IPS DF 6.9 (cell line): ENCODE measurements around the gene HYI.
A peak's percentile ranks its signal among the peaks of the same experiment; 100 is the strongest.
"Not testable (repeated sequence)": the region's sequence is repeated elsewhere in the genome, so short reads cannot be mapped to it uniquely, and the experiment has no call there.

Source experiments
- DNase-seq: peaks from one replicate; pipeline ENCODE4 v3.0.0-alpha.2; 2013; ENCODE audit warnings: low read depth, low spot score
- H3K27ac ChIP-seq: one replicate; pipeline ENCODE4 v1.5.1; 2013; ENCODE audit warnings: low read length, control low read depth
- H3K27me3 ChIP-seq: 2 replicates; pipeline ENCODE4 v1.6.1; 2013; ENCODE audit warnings: mild to moderate bottlenecking, low read length; ENCODE audit not compliant: control insufficient read depth, insufficient read depth
- H3K36me3 ChIP-seq: 2 replicates; pipeline ENCODE4 v1.6.1; 2013; ENCODE audit warnings: low read length; ENCODE audit not compliant: control insufficient read depth, insufficient read depth
- H3K4me1 ChIP-seq: 2 replicates; pipeline ENCODE4 v1.6.1; 2013; ENCODE audit warnings: low read length; ENCODE audit not compliant: control insufficient read depth, insufficient read depth
- H3K4me3 ChIP-seq: 2 replicates; pipeline ENCODE4 v1.5.1; 2013; ENCODE audit warnings: mild to moderate bottlenecking, low read length
- H3K9me3 ChIP-seq: 2 replicates; pipeline ENCODE4 v1.6.1; 2013; ENCODE audit warnings: low read length, inconsistent platforms; ENCODE audit not compliant: control insufficient read depth, insufficient read depth
- WGBS: extraction: QIAGEN DNeasy Blood & Tissue Kit; methylation state at CpG from one replicate; pipeline ENCODE4 v1.1.7; 2013; ENCODE audit warnings: mixed read lengths, missing lambda C conversion rate; ENCODE audit not compliant: insufficient read length, insufficient coverage; 5-methylcytosine and 5-hydroxymethylcytosine counted together

HYI gene

DNA sequence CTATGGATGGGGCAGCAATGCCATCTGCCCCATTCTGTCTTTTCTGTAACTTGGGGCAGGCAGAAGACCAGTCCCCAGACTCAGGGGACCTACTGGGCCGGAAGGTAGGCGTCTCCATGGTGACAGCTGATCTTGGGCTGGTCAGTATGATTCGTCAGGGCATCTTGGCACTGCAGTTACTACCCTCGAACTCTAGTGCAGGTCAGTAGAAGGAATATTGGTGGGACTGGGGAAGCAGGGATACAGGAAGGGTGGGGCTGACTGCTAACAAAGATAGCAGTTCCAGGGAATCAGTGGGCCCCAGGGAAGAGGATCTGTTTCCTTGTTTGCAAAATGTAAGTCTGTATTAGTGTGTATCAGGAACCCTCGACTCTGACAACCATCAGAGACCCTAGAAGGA, 37.8 kb downstream of the HYI start:
- no CpG with 5 or more reads among the region's 5 CpGs for WGBS
- Histone ChIP-seq H3K27me3 (no peaks in the 10 kb centered on the region), H3K4me3 (no peak overlapping the region), H3K27ac (no peak overlapping the region), H3K4me1 (no peaks in the 10 kb centered on the region), H3K9me3 (no peaks in the 10 kb centered on the region), H3K36me3 (peaks cover 3% of the 10 kb centered on the region)
- no peak for DNase-seq

GRCh38 chr1:43414634-43415223, 39.0 kb downstream of the HYI start:
- H3K27me3 ChIP-seq, result no peaks in the 10 kb centered on the region
- no peaks in the 10 kb centered on the region for H3K4me1 ChIP-seq
- peak; percentile 31 for DNase-seq
- no peak overlapping the region for H3K4me3 ChIP-seq
- no CpG with 5 or more reads among the region's 5 CpGs for WGBS
- H3K9me3 ChIP-seq, result no peaks in the 10 kb centered on the region
- no peaks in the 10 kb centered on the region for H3K36me3 ChIP-seq
- H3K27ac ChIP-seq, result no peak overlapping the region

DNA sequence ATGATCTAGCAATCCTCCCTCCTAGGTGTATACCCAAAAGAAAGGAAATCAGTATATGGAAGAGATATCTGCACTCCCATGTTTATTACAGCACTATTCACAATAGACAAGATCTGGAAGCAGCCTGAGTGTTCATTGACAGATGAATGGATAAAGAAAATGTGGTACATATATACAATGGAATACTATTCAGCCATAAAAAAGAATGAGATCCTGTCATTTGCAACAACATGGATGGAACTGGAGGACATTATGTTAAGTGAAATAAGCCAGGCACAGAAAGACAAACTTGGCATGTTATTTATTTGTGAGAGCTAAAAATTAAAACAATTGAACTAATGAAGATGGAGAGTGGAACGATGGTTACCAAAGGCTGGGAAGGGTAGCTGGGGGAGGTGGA, 40.3 kb downstream of the HYI start:
- H3K9me3 ChIP-seq, H3K4me3 ChIP-seq, DNase-seq, H3K27ac ChIP-seq, H3K4me1 ChIP-seq, H3K27me3 ChIP-seq, H3K36me3 ChIP-seq: not testable (repeated sequence)
- WGBS, result no CpG with 5 or more reads among the region's 1 CpG

DNA sequence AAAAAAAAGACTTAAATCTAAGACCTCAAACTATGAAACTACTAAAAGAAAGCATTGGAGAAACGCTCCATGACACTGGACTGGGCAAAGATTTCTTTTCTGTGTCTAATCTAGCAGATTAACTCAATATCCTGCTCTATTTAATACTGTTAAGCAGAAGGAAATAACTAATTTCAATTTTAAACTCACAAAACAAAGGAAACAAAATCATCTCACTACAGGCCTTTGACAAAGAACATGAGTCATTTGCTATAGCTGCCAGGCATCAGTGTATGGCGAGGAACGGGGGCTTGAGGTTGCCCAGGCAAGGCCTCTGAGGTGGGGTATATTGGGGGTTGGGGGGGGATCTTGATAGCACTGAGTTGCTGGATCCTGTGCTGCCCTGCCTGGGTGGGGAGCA, 43.2 kb downstream of the HYI start:
- Histone ChIP-seq H3K4me3 (no peak overlapping the region), H3K4me1 (no peaks in the 10 kb centered on the region), H3K9me3 (no peaks in the 10 kb centered on the region), H3K27ac (no peak overlapping the region), H3K27me3 (no peaks in the 10 kb centered on the region), H3K36me3 (no peaks in the 10 kb centered on the region)
- WGBS, result no CpG with 5 or more reads among the region's 3 CpGs
- no peak for DNase-seq

DNA sequence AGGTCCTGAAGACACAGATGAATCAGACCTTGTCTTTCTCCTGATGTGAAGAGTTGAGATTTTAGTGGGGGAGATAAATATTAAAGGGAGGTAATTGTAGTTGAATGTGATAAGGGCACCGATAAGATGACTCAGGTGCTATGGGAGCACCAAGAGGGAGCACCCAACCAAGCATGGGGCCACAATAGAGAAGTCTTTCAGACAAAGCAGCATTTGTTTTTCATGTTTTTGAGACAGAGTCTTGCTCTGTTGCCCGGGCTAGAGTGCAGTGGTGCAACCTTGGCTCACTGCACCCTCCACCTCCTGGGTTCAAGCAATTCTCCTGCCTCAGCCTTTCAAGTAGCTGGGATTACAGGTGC, 47.9 kb downstream of the HYI start:
- H3K9me3 ChIP-seq, result no peaks in the 10 kb centered on the region
- no peaks in the 10 kb centered on the region for H3K27me3 ChIP-seq
- H3K4me3 ChIP-seq, result no peak overlapping the region
- DNase-seq, result no peak
- no peaks in the 10 kb centered on the region for H3K36me3 ChIP-seq
- H3K4me1 ChIP-seq, result no peaks in the 10 kb centered on the region
- no peak overlapping the region for H3K27ac ChIP-seq
- no CpG with 5 or more reads among the region's 2 CpGs for WGBS

DNA sequence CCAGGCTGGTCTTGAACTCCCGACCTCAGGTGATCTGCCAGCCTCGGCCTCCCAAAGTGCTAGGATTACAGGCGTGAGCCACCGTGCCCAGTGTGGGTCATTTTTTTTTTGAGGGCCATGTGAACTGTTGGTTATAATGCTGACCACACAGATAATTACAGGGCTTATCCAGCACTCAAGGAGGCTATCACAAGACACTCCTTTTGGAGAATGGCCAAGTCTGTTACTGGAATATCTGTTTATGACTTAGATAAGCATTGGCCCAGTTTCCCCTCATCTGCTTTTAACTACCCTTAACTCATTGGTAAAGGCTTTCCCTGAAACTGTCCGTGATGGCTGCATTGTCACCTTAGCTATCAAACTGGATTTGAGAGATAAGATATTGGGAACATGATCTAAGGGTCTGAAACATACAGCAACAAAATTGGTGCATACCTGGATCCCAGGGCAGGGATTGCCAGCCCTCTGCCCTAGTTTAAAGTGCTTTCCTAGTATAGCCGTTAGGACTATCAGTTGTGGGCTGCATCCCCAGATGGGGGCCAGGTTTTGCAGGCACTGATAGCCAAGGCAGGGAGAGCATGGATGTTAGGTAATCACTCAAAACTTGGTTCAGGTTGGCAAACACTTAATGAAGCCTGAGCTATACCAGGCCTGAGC, 48.4 kb downstream of the HYI start:
- H3K27ac ChIP-seq, result no peak overlapping the region
- WGBS, result no CpG with 5 or more reads among the region's 6 CpGs
- H3K4me3 ChIP-seq, result no peak overlapping the region
- no peaks in the 10 kb centered on the region for H3K9me3 ChIP-seq
- no peak for DNase-seq
- no peaks in the 10 kb centered on the region for H3K4me1 ChIP-seq
- no peaks in the 10 kb centered on the region for H3K36me3 ChIP-seq
- H3K27me3 ChIP-seq, result no peaks in the 10 kb centered on the region

- WGBS, result no CpG with 5 or more reads among the region's 6 CpGs
- H3K9me3 ChIP-seq, result no peaks in the 10 kb centered on the region
- H3K36me3 ChIP-seq, result no peaks in the 10 kb centered on the region
- no peak overlapping the region for H3K27ac ChIP-seq
- H3K4me3 ChIP-seq, result no peak overlapping the region
- no peaks in the 10 kb centered on the region for H3K27me3 ChIP-seq
- no peak for DNase-seq
- no peaks in the 10 kb centered on the region for H3K4me1 ChIP-seq
Measured at GRCh38 chr1:43404353-43404752, 49.4 kb downstream of the HYI start.

GRCh38 chr1:43402089-43402865, 51.5 kb downstream of the HYI start:
- no peaks in the 10 kb centered on the region for H3K4me1 ChIP-seq
- no peak overlapping the region for H3K27ac ChIP-seq
- no peaks in the 10 kb centered on the region for H3K27me3 ChIP-seq
- no CpG with 5 or more reads among the region's 6 CpGs for WGBS
- H3K36me3 ChIP-seq, result no peaks in the 10 kb centered on the region
- no peaks in the 10 kb centered on the region for H3K9me3 ChIP-seq
- H3K4me3 ChIP-seq, result no peak overlapping the region
- DNase-seq, result no peak
